GM23338 (cell line): ENCODE measurements around the gene RAI14. TPM values are rescaled to one million over a fixed set of nuclear protein-coding genes. Genes with fewer than 3 reads are reported as not detected.

Experiments
- ATAC-seq: fragments of 200-7000 bp; cut with Tn5 transposase; 3 replicates; pipeline ENCODE4 v1.9.1; 2020
- DNase-seq: peaks from one replicate; pipeline ENCODE4 v3.0.0-alpha.2; 2015; ENCODE audit warnings: low spot score
- H2AFZ ChIP-seq: fragments of 200-600 bp; sonication (generic); 2 replicates; pipeline ENCODE4 v1.8.0; 2016; ENCODE audit warnings: antibody characterized with exemption, mild to moderate bottlenecking, moderate library complexity
- H3F3A ChIP-seq: fragments of 200-600 bp; sonication (generic); replicated peaks from 2 replicates; pipeline ENCODE4 v1.8.0; 2017; ENCODE audit warnings: antibody characterized with exemption, mixed run types, low read depth
- H3K27ac ChIP-seq: fragments of 200-600 bp; sonication (generic); 2 replicates; pipeline ENCODE4 v1.6.1; 2016; ENCODE audit warnings: low read depth
- H3K27me3 ChIP-seq: fragments of 200-600 bp; sonication (generic); 2 replicates; pipeline ENCODE4 v1.8.0; 2016; ENCODE audit warnings: mild to moderate bottlenecking, mixed run types, moderate library complexity; ENCODE audit not compliant: insufficient read depth
- H3K36me3 ChIP-seq: fragments of 200-600 bp; sonication (generic); 2 replicates; pipeline ENCODE4 v1.8.0; 2016; ENCODE audit warnings: mild to moderate bottlenecking; ENCODE audit not compliant: insufficient read depth
- H3K4me1 ChIP-seq: fragments of 200-600 bp; sonication (generic); 2 replicates; pipeline ENCODE4 v1.8.0; 2016; ENCODE audit warnings: mild to moderate bottlenecking, moderate library complexity; ENCODE audit not compliant: insufficient read depth
- H3K4me2 ChIP-seq: fragments of 200-600 bp; sonication (generic); 2 replicates; pipeline ENCODE4 v1.7.1; 2017; ENCODE audit warnings: mixed run types
- H3K4me3 ChIP-seq: fragments of 200-600 bp; sonication (generic); 2 replicates; pipeline ENCODE4 v1.6.1; 2016; ENCODE audit warnings: mixed run types
- H3K79me2 ChIP-seq: fragments of 200-600 bp; sonication (generic); replicated peaks from 2 replicates; pipeline ENCODE4 v1.8.0; 2017; ENCODE audit warnings: mild to moderate bottlenecking; ENCODE audit not compliant: insufficient read depth
- H3K9me2 ChIP-seq: fragments of 200-600 bp; sonication (generic); 2 replicates; pipeline ENCODE4 v1.8.0; 2017; ENCODE audit not compliant: insufficient read depth
- H4K20me1 ChIP-seq: fragments of 200-600 bp; sonication (generic); replicated peaks from 2 replicates; pipeline ENCODE4 v1.8.0; 2017; ENCODE audit warnings: mild to moderate bottlenecking; ENCODE audit not compliant: insufficient read depth
- H3K27ac Mint-ChIP-seq: 2 replicates; pipeline ENCODE4 v1.8.0; 2020; ENCODE audit warnings: inconsistent platforms, mild to moderate bottlenecking, moderate library complexity, mixed read lengths
- H3K27me3 Mint-ChIP-seq: 3 replicates; pipeline ENCODE4 v1.8.0; 2022; ENCODE audit warnings: low read depth, mild to moderate bottlenecking, moderate library complexity, mixed read lengths, inconsistent platforms; ENCODE audit not compliant: insufficient read depth, poor library complexity
- H3K36me3 Mint-ChIP-seq: 3 replicates; pipeline ENCODE4 v1.8.0; 2021; ENCODE audit warnings: low read depth, mild to moderate bottlenecking, inconsistent platforms, moderate library complexity, mixed read lengths
- H3K4me1 Mint-ChIP-seq: 3 replicates; pipeline ENCODE4 v1.8.0; 2020; ENCODE audit warnings: mild to moderate bottlenecking, inconsistent platforms, mixed read lengths
- H3K4me3 Mint-ChIP-seq: 3 replicates; pipeline ENCODE4 v1.8.0; 2021; ENCODE audit warnings: moderate library complexity, mild to moderate bottlenecking, inconsistent platforms, mixed read lengths
- H3K9me3 Mint-ChIP-seq: 3 replicates; pipeline ENCODE4 v1.8.0; 2020; ENCODE audit warnings: moderate library complexity, mild to moderate bottlenecking, inconsistent platforms, mixed read lengths
- CREB1 ChIP-seq: fragments of 250-450 bp; sonication (Bioruptor Pico); IDR thresholded peaks from 2 replicates; pipeline ENCODE4 v1.5.0; 2020; ENCODE audit warnings: low read depth, mild to moderate bottlenecking, moderate library complexity
- EZH2 ChIP-seq: fragments of 200-600 bp; sonication (generic); IDR thresholded peaks from one replicate; pipeline ENCODE4 v1.8.0; 2017; ENCODE audit warnings: antibody characterized with exemption, mild to moderate bottlenecking, low read depth; ENCODE audit not compliant: unreplicated experiment
- EZH2phosphoT487 ChIP-seq: fragments of 200-600 bp; sonication (generic); IDR thresholded peaks from one replicate; pipeline ENCODE4 v1.8.1; 2018; ENCODE audit warnings: antibody characterized with exemption; ENCODE audit not compliant: unreplicated experiment
- JUNB ChIP-seq: IDR thresholded peaks from one replicate; pipeline ENCODE4 v1.6.1; 2016; ENCODE audit warnings: antibody characterized with exemption; ENCODE audit not compliant: unreplicated experiment
- NANOG ChIP-seq: IDR thresholded peaks from 2 replicates; pipeline ENCODE4 v1.6.1; 2016; ENCODE audit warnings: antibody characterized with exemption, borderline replicate concordance
- STAT1 ChIP-seq: IDR thresholded peaks from one replicate; pipeline ENCODE4 v1.6.1; 2016; ENCODE audit warnings: antibody characterized with exemption; ENCODE audit not compliant: unreplicated experiment
- ZNF114 ChIP-seq: fragments of 250-450 bp; sonication (Bioruptor Pico); IDR thresholded peaks from 2 replicates; pipeline ENCODE4 v1.5.0; 2020; ENCODE audit warnings: mild to moderate bottlenecking, moderate library complexity
- ZNF331 ChIP-seq: fragments of 250-450 bp; sonication (Bioruptor Pico); IDR thresholded peaks from 2 replicates; pipeline ENCODE4 v1.5.0; 2020; ENCODE audit warnings: low read depth, mild to moderate bottlenecking, moderate library complexity
- polyA plus RNA-seq: library from polyadenylated mRNA; unstranded; fragments of >200 nt; fragmentation: Nextera tagmentation; extraction: Ambion mirVana; gene quantifications from 2 replicates; pipeline ENCODE4 v1.2.1, GENCODE V29; 2016
- total RNA-seq: library from RNA; depleted of rRNA; stranded (reverse); fragments of >200 nt; shearing (Covaris generic); gene quantifications from 2 replicates; pipeline ENCODE4 v1.2.3, GENCODE V29; 2014
- TF ChIP-seq, protein P1 (sequence below), 2 experiments: fragments of 200-600 bp in 1 of 2; sonication (generic) in 1 of 2; conservative IDR thresholded peaks; 2 replicates each; pipeline versions ENCODE4 v1.5.1 to v1.6.1; 2016 to 2017; ENCODE audit warnings: antibody characterized with exemption in 2 of 2, low read depth in 2 of 2, mild to moderate bottlenecking in 2 of 2, moderate library complexity in 1 of 2
- TF ChIP-seq, protein P2 (sequence below): IDR thresholded peaks from 2 replicates; pipeline ENCODE4 v1.6.1; 2016; ENCODE audit warnings: antibody characterized with exemption
- TF ChIP-seq, protein P3 (sequence below): IDR thresholded peaks from one replicate; pipeline ENCODE4 v1.6.1; 2018; ENCODE audit warnings: antibody characterized with exemption; ENCODE audit not compliant: unreplicated experiment

RAI14 gene
- total and polyA plus RNA-seq, 2 experiments from 2014 or later, result 58.8 to 95.8 TPM

DNA sequence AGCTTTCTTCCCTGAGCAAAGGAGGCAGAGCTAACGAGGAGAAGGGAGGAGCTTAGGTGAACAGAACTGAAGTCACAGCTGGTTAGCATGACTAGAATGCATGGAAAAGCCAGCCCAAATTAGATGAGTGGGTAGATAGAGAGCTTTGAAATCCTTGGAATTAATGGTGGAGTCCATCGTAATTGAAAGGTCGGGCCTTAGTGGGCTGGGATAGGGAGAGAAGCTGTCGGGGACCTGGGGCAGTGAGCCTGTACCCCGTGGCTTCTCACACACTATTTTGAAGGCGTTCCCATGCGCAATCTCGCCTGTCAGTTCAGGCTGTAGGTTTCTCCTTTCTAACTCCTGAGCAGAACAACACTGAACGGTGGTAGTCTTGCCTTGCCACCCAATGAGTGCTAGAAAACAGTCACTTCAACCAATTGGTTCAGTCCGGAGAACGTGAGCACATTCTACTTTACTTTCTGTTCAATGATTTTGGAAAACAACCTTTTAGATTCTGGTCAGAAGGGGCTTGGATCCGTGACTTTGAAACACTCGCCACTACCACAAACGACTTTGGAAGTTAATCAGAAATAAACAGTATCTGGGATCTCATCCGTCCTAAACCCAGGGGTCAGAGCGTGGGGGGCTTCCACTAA is 655 bp upstream of the RAI14 start:
- Histone ChIP-seq H3K27me3 (no peaks in the 10 kb centered on the region), H3K4me2 (peak overlapping the region; percentile 88), H3K9me2 (no peaks in the 10 kb centered on the region), H4K20me1 (peaks cover 23% of the 10 kb centered on the region; the same call in 1 of the 2 replicates), H3K79me2 (peaks cover 37% of the 10 kb centered on the region), H3F3A (peaks cover 4% of the 10 kb centered on the region), H3K4me1 (peaks cover 40% of the 10 kb centered on the region), H3K27ac (peak overlapping the region; percentile 97), H2AFZ (peak overlapping the region; percentile 76; the same call in 1 of the 2 replicates), H3K36me3 (no peaks in the 10 kb centered on the region; the same call in 1 of the 2 replicates), H3K4me3 (peak overlapping the region; percentile 91)
- no peaks in the 10 kb centered on the region; the same call in 2 of the 3 replicates for H3K9me3 Mint-ChIP-seq
- DNase-seq, result peak; percentile 69
- peak overlapping the region; percentile 69 for H3K27ac Mint-ChIP-seq
- H3K27me3 Mint-ChIP-seq, result peaks cover 4% of the 10 kb centered on the region
- peak overlapping the region; percentile 83 for H3K4me3 Mint-ChIP-seq
- TF ChIP-seq ZNF114 (CRISPR knock-in tag) (no peak), CREB1 (CRISPR knock-in tag) (no peak), JUNB (no peak), STAT1 (no peak), EZH2phosphoT487 (no peak)
- TF ChIP-seq, protein P1, sequence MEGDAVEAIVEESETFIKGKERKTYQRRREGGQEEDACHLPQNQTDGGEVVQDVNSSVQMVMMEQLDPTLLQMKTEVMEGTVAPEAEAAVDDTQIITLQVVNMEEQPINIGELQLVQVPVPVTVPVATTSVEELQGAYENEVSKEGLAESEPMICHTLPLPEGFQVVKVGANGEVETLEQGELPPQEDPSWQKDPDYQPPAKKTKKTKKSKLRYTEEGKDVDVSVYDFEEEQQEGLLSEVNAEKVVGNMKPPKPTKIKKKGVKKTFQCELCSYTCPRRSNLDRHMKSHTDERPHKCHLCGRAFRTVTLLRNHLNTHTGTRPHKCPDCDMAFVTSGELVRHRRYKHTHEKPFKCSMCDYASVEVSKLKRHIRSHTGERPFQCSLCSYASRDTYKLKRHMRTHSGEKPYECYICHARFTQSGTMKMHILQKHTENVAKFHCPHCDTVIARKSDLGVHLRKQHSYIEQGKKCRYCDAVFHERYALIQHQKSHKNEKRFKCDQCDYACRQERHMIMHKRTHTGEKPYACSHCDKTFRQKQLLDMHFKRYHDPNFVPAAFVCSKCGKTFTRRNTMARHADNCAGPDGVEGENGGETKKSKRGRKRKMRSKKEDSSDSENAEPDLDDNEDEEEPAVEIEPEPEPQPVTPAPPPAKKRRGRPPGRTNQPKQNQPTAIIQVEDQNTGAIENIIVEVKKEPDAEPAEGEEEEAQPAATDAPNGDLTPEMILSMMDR (conservative IDR thresholded peaks at IDR 0.05; ENCODE audit: low read depth in 2 of 2), result no peak
- TF ChIP-seq, protein P2, sequence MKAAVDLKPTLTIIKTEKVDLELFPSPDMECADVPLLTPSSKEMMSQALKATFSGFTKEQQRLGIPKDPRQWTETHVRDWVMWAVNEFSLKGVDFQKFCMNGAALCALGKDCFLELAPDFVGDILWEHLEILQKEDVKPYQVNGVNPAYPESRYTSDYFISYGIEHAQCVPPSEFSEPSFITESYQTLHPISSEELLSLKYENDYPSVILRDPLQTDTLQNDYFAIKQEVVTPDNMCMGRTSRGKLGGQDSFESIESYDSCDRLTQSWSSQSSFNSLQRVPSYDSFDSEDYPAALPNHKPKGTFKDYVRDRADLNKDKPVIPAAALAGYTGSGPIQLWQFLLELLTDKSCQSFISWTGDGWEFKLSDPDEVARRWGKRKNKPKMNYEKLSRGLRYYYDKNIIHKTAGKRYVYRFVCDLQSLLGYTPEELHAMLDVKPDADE, result no peak
- H3K36me3 Mint-ChIP-seq, result peaks cover 8% of the 10 kb centered on the region
- peaks cover 36% of the 10 kb centered on the region for H3K4me1 Mint-ChIP-seq
- peak; percentile 55 for ATAC-seq

DNA sequence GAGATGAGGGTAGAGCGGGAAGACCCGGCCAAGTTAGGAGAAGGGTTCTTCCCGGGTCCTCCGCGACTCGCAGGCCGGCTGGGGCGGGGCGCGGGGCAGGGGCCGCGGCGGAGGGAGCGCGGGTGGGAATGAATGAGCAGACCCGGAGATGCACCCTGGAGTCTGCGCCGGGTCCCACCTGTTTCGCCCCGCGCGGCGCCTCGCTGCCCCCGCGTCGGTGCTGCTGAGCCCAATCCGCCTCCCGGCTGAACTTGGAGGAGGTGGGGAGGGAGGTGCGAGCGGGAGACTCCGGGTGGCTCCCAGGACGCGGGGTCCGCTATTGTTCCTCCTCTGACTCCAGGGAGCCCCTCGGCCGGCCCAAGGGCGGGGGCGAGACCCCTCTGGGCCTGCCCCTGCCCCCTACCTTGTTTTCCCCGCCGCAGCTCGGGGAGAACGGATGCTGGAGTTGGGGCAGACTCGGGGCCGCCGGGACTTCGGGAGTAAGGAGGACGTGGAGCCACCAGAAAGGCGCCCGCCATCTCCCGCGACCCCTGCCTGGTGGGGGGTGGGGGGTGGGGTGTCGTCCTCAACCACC is 659 bp downstream of the RAI14 start:
- ATAC-seq (peak; percentile 28), DNase-seq (peak; percentile 55)
- H3K9me2 ChIP-seq, result no peaks in the 10 kb centered on the region
- no peaks in the 10 kb centered on the region for H3K27me3 ChIP-seq
- H3K4me3 ChIP-seq, result peak overlapping the region; percentile 91
- Mint-ChIP-seq H3K27me3 (peaks cover 4% of the 10 kb centered on the region), H3K36me3 (peaks cover 13% of the 10 kb centered on the region), H3K4me1 (peaks cover 41% of the 10 kb centered on the region), H3K4me3 (peak overlapping the region; percentile 90), H3K9me3 (no peaks in the 10 kb centered on the region; the same call in 2 of the 3 replicates), H3K27ac (0 out of 2 replicates have a peak overlapping the region, but pooled peaks have one; percentile 71)
- no peak overlapping the region for H2AFZ ChIP-seq
- H3K27ac ChIP-seq, result peak overlapping the region; percentile 93
- H3K4me1 ChIP-seq, result peaks cover 53% of the 10 kb centered on the region
- H3F3A ChIP-seq, result peaks cover 4% of the 10 kb centered on the region
- H4K20me1 ChIP-seq, result peaks cover 32% of the 10 kb centered on the region
- H3K4me2 ChIP-seq, result peak overlapping the region; percentile 88
- H3K36me3 ChIP-seq, result peaks cover 4% of the 10 kb centered on the region; the same call in 1 of the 2 replicates
- peaks cover 50% of the 10 kb centered on the region for H3K79me2 ChIP-seq
- TF ChIP-seq NANOG, result no peak
- TF ChIP-seq ZNF114 (CRISPR knock-in tag), result no peak
- no peak for TF ChIP-seq EZH2phosphoT487
- no peak for TF ChIP-seq JUNB
- no peak for TF ChIP-seq STAT1
- TF ChIP-seq, protein P1 (conservative IDR thresholded peaks at IDR 0.05; ENCODE audit: low read depth in 2 of 2), result no peak
- no peak for TF ChIP-seq EZH2
- TF ChIP-seq CREB1 (CRISPR knock-in tag), result no peak
- TF ChIP-seq, protein P2, result no peak
- TF ChIP-seq ZNF331 (CRISPR knock-in tag), result no peak
- TF ChIP-seq, protein P3, sequence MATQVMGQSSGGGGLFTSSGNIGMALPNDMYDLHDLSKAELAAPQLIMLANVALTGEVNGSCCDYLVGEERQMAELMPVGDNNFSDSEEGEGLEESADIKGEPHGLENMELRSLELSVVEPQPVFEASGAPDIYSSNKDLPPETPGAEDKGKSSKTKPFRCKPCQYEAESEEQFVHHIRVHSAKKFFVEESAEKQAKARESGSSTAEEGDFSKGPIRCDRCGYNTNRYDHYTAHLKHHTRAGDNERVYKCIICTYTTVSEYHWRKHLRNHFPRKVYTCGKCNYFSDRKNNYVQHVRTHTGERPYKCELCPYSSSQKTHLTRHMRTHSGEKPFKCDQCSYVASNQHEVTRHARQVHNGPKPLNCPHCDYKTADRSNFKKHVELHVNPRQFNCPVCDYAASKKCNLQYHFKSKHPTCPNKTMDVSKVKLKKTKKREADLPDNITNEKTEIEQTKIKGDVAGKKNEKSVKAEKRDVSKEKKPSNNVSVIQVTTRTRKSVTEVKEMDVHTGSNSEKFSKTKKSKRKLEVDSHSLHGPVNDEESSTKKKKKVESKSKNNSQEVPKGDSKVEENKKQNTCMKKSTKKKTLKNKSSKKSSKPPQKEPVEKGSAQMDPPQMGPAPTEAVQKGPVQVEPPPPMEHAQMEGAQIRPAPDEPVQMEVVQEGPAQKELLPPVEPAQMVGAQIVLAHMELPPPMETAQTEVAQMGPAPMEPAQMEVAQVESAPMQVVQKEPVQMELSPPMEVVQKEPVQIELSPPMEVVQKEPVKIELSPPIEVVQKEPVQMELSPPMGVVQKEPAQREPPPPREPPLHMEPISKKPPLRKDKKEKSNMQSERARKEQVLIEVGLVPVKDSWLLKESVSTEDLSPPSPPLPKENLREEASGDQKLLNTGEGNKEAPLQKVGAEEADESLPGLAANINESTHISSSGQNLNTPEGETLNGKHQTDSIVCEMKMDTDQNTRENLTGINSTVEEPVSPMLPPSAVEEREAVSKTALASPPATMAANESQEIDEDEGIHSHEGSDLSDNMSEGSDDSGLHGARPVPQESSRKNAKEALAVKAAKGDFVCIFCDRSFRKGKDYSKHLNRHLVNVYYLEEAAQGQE, result no peak
